HG02798 (cell line): ENCODE results near the gene AHDC1.
A peak's percentile ranks its signal among the peaks of the same experiment; 100 is the strongest.
"Not testable (repeated sequence)": the region's sequence is repeated elsewhere in the genome, so short reads cannot be mapped to it uniquely, and the experiment has no call there.

Source experiments
- ATAC-seq: cut with Tn5 transposase; IDR thresholded peaks from one replicate; pipeline ENCODE4 v1.9.1; 2021; ENCODE audit warnings: mild to moderate bottlenecking; ENCODE audit not compliant: unreplicated experiment, poor library complexity

AHDC1 gene

DNA sequence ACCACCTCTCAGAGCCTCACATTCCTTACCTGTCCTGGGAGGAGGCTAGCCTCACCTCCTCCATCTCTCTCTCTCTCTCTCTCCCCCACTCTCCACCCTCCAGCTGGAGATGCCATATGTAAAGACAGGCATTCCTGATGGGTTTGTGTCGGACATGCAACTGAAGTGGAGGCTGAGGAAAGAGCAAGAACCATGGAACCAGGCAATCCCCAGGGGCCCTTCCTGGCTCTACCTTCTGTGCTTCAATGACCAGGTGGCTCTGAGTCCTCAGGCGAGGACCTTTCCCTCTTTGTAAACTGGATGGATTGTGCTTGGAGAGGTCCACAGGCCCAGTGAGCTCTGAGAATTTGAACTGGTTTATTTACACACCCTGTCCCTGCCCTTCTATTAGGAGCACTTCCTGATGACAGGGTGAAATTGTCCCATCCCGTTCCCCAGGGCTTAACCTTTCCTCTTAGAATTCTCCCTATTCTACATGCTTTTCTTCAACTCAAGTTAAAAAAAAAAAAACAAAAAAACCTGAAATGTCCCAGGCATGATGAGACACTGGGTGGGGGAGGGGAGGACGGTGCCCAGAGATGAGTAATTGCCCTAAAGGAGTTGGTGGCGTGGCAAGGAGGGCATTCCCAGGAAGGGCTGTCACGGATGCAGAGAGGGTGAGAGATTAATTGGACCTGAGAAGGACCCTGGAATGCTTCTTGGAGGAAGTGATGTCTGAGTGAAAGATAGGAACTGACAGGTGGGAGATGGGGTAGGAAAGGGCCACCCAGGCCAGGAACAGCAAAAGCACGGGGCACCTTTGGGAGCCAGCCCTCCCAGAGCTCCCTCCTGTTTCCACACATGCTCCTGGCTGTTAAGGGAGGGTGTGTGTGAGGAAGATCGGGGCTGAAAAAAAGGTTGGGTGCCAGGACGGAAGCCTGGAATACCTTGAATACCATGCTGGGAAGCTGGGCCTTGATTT lies 63.8 kb downstream of the AHDC1 start:
- no peak for ATAC-seq

DNA sequence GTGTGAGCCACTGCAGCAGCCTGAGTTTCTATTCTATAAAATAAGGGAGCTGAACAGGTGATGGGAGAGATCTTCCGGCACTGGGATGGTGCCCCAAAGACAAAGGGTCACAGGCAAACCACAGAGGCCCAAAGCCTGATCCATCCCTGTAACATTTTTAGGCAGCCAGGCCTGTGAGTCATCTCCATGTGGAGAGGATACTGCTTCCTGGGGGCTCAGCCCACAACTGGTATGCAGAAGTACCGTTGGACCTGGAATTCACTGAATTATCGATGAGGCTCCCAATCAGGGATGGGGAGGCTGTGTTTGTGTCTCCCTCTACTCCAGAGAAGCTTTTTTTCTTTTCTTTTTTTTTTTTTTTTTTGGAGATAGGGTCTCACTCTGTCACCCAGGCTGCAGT lies 65.2 kb downstream of the AHDC1 start:
- no peak for ATAC-seq

- ATAC-seq = not testable (repeated sequence)
Observed at GRCh38 chr1:27538305-27538676, 65.7 kb downstream of the AHDC1 start.

DNA sequence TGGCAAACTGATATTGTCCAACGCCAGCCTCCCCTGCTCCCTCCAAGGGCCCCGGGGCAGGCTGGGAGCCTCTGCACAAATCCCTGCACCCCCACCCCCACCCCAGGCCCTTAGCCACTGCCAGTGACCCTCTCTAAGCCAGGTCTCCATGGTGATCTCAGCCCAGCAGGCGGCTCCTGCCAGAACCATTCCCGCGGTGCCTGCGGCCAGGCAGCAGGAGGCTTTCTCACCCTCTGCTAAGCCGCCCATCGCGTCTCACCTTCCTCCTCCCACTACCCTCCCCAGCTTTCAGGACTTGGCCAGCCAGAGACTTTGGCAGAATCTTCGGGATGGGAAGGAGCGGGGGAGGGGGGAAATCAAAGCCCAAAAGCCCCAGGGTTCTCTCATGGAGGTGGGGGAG lies 67.2 kb downstream of the AHDC1 start:
- ATAC-seq = no peak

- no peak for ATAC-seq
Observed at GRCh38 chr1:27536010-27536757, 67.8 kb downstream of the AHDC1 start.

GRCh38 chr1:27535386-27535785 lies 68.6 kb downstream of the AHDC1 start:
- ATAC-seq = no peak

- no peak for ATAC-seq
Observed at GRCh38 chr1:27531959-27532685, 71.8 kb downstream of the AHDC1 start.

GRCh38 chr1:27530192-27530591 lies 73.8 kb downstream of the AHDC1 start:
- no peak for ATAC-seq

DNA sequence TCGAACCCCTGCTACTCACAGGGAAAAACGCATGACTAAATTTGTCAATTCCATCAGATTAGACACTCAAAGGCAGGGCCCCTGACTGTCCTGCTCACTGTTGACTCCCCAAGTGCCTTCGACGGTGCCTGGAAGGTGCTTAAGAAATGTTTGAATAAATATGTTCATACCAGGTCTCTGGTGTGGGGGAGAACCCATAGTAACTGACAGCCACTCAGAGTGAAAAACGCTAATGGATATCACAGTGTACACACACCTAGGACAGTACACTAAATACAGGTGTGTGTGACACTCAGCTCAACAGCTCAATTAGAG lies 74.3 kb downstream of the AHDC1 start:
- no peak for ATAC-seq

GRCh38 chr1:27528818-27529703 lies 74.9 kb downstream of the AHDC1 start:
- no peak for ATAC-seq

GRCh38 chr1:27527890-27528817 lies 75.8 kb downstream of the AHDC1 start:
- peak; percentile 37 for ATAC-seq

DNA sequence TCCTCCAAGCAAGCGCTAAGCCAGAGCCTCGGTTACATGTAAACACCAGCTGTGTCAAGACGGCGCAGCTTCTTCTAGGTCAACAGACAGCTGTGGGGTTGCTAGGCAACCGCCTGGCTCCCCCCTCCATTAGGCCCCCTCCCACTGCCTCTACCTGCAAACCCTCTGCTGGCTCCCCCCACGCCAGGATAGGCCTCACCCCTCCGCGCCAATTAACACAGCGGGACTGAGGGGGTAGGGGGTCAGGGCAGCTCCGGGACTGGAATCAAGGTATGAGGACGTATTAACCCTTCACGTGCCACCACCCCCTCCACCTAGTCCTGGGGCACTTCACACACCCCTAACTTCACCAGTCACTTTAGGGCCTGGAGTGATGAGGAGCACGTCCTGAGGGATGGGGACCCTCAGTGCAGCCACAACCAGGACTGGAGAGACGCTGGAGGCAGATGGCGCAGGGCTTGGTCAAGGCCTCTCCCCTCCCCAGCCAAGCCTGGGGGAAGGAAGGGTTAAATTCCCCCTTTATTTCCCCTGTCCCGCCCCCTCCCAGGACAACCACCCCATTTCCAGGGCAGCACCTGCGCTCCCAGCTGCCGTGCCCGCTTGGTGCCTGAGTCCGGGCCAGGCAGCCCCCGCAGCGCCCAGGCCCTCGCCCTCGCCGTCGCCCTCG lies 76.6 kb downstream of the AHDC1 start:
- ATAC-seq = no peak

DNA sequence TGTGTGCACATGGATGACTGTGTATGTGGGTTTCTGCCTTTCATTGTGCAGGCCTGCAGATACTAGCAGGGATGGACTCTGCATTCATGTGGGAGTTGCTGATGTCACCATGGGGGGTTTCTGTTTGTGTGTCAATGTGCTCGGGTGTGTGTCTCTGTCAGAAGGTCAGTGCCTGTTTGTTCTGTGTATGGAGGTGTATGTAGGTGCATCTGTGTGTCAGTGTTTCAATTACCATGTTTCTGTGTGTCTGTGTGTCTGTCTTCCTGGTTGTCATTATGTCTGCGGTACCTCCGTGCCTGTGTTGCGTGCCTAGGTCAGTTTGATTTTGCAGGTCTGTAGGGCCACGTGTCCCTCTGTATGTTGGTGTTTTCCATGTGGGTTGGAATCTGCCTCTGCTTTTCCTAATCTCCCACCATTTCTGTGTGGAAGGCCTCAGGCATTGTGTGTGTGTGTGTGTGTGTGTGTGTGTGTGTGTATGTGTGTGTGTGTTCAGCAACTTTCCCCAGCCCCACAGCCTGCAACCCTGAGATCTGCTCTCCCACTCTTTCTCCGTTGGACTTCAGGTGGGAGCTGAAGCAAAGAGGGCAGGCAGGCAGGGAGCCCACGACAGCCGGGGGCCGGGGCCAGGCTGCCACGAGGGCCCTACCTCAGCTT lies 77.2 kb downstream of the AHDC1 start:
- no peak for ATAC-seq

DNA sequence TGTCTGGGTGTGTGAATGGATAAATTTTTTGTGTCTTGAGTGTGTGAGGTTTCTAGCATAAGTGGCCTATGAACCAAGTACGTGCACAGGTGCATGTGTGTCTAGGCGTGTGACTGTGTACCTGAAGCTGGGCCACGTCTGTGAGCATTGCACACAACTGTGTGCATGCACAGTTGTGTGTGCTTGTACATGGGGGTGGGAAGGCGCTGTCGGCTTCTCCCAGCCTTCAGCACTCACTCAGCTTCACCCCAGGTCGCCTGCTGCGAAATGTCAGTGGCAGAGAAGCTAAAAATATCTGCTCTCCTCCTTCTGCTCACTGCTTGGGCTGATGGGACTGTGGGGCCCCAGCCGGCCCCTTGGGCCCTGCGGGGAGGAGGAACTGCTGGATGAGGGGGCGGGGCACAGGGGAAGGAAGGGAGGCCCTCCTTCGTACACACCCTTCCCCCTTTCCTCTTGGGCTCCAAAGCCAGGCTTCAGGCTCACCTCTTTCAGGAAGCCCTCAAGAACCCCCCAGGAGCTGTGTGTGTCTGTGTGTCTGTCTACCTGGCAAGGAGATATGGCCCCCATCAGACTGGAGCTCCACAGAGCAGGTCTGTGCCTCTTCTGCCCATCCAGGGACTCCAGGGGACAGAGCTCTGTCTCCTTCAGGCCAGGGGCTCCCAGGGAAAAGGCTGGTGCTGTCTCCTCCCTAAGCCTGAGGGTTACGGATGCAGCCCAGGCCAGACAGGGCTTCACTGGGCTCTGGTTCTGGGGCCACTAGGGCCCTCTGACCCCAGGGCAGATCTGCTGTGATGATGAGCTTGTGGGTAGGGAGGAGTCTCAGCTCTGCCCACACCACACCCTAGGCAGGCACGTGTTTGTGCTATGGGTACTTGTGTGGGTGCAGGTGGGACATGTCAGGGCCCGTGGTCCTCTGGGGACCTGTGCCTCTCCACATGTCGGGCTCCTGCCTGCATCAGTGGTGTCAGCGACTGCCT lies 78.4 kb downstream of the AHDC1 start:
- peak; percentile 58 for ATAC-seq

DNA sequence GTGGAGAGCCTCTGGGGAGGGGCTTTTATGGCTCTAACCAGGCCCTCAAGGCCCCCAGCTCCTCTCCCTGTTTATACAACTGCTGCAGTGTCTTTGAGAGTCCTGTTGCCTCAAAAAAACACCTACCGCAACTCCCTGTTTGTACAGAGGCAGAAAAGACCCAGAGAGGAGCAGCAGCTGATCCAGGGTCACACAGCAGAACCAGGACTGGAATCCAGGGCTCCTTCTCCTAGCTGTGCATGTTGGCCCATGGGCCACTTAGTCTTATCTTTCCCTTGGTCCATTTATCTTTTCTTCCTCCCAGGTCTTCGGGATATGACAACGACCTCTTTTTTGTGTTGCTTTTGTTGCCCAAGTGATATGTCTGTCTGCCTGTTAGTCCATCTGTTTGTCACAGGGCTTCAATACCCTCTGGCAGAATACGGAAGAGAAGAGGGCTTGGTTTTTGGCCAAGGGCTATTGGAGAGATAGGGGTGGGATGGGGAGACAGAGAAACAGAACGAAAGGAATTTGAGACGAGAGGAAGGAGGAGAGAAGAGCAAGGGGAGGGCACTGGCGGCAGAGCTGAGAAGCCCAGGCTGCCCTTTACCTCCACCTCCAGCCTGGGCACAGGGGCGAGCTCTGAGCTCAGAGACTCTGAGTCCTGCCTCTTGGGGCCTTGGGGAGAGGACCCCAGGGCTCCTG lies 80.5 kb downstream of the AHDC1 start:
- ATAC-seq = no peak
